SIG-M5 (cell line): ENCODE data around the gene RPL41.
A peak's percentile ranks its signal among the peaks of the same experiment; 100 is the strongest.
"Not testable (repeated sequence)": the region's sequence is repeated elsewhere in the genome, so short reads cannot be mapped to it uniquely, and the experiment has no call there.

Experiments used
- DNase-seq: peaks from one replicate; lab custom pipeline; 2025; lab: John Stamatoyannopoulos, UW

The RPL41 gene

DNA sequence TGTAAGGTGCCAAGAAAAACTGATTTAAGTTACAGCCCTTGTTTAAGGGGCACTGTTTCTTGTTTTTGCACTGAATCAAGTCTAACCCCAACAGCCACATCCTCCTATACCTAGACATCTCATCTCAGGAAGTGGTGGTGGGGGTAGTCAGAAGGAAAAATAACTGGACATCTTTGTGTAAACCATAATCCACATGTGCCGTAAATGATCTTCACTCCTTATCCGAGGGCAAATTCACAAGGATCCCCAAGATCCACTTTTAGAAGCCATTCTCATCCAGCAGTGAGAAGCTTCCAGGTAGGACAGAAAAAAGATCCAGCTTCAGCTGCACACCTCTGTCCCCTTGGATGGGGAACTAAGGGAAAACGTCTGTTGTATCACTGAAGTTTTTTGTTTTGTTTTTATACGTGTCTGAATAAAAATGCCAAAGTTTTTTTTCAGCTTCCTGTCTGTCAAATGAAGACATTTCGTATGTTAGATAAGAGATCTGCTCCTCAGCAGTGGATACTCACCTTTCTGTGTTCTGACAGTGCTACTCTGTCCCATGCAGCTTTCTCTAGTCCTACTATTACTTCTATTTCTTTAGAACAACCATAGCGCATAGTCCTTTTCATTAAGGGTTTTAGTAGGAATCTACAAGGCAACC is 13.2 kb upstream of the RPL41 start:
- no peak for DNase-seq

DNA sequence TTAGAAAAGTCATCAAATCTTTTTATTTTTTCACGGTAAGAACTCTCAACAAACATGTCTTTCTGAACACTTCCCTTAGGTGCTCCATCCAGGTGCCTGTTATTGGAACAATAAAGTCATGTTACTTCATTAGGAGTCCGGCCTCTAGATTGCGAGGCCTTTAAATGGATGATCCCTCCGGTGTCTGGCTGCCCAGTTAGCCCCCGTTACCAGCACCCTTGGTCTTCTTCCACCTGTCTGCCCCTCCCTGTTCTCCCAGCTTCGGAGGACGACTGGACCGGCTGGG is 12.7 kb upstream of the RPL41 start:
- DNase-seq, result no peak

DNA sequence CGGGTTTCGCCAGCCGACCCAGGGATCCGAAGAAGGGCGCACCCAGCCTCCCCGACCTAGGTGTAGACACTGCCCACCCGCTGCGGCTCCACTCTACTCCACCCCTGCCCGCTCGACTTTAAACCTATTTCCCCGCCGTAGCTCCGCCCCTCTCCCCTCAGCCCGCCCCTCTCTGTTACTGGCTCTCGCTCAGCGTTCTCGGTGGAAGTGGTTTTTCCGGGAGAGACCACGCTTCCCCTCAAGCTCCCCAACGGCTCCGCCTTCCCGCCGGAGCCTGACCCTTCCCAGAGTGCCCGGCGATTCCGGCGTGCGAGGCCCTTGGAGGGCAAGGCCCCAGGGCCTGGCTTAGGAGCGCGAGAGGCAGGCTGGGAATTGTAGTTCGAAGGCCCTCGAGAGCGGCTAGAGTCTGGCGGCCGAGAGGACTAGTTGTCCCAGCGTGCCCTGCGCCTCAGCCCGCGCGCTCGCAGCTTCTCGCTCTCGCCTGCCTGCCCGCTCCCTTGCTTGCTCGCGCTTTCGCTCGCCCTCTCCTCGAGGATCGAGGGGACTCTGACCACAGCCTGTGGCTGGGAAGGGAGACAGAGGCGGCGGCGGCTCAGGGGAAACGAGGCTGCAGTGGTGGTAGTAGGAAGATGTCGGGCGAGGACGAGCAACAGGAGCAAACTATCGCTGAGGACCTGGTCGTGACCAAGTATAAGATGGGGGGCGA is 12.2 kb upstream of the RPL41 start, which contains the start of gene PA2G4:
PA2G4 (plus strand) TSS at position 451 of the 706 bp plus-strand sequence; CDS start at position 630, 179 bp downstream.
- peak; percentile 98 for DNase-seq

DNA sequence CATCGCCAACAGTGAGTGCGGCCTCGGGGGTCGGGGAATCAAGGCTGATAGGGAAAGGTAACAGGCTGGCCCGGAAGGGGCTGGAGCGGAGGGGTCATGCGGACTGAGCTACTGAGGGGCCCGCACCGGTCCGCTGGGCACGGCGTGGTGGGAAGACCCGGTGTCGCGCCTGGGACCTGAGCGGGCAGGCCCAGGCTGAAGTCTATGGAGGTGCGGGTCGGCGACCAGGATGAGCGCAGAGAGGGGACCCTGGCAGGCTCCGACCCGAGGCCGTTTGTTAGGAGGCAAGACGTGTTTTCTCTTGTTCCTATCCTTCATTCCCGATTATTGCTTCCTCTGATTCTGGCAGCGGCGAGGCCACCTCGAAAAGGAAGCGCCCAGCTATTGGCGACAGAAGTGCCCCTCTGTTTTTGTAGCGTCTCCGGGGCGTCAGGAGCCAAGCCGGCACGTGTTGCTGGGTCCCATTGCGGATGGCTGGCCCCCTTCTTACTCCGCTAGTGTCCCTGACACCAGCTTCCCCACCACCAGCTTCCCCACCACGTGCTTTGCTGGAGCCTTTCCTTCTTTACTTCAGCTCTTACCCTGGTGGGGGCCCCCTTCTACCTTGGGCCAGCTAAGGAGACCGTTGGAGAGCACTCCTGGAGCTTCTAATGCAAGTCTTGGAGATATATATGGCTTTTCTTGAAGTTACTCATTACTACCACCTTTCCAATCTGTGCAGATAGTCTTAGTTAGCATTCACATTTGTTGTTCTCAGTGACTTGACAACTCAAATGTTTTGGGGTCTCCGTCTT is 11.4 kb upstream of the RPL41 start:
- no peak for DNase-seq

DNA sequence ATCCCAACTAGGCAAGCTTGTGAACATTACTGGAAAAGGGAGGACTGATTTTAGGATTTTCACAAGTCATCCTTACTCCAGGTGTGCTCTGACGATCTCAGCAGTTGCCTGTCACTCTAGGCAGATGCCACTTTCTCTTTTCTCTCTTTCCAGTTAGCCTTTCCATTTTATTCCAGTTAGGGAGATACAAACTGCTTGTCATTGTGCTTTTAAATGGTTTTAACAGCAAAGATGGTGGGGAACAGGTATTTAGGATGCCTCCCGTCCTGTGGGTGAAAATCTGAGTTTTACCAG is 10.9 kb upstream of the RPL41 start:
- no peak for DNase-seq

DNA sequence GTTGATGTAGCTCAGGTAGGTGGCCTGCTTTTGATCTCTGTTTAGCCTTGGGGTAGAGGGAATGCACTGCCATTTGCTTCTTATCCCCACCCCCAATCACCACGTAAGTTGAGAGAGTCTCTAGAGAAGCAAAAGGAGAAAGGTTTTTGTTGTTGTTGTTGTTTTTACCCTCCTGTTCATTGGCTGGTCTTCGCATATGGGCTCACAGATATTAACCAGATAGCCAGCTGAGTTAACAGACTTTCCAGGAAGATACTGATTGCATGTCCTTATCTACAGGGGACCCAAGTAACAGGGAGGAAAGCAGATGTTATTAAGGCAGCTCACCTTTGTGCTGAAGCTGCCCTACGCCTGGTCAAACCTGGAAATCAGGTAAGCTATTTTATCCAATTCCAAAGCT is 9.2 kb upstream of the RPL41 start:
- DNase-seq, result no peak

DNA sequence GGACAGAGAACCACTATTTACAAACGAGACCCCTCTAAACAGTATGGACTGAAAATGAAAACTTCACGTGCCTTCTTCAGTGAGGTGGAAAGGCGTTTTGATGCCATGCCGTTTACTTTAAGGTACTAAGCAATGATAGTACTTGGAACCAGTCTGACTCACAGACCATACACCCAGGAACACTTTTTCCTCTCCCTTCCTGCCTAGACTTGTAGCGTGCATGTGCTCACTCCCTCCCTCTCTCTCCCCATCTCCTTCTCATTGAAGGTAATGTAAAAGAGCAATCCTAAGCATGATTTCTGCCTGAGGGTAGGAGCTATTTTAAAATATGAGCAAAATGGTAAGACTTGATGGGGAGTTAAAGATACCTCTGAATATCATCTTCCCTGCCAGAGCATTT is 5.9 kb upstream of the RPL41 start:
- no peak for DNase-seq

DNA sequence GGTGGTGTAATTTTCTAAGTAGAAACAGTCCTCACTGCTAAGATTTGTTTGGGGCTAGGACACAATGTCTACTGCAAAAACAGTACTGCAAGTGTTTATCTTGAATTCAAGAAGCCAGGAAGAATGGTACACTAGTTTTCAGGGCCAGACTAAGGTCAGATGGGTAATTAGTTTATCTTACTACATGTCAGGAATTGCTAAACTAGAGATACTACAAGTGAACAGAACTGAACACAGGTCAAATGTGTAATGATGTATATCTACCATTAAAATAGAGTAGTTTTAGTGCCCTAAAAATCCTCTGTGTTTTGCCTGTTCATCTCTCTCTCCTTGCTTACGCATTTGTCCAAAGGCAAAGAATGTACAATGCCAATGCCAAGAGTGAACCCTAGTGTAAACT is 2.3 kb upstream of the RPL41 start:
- DNase-seq, result no peak

DNA sequence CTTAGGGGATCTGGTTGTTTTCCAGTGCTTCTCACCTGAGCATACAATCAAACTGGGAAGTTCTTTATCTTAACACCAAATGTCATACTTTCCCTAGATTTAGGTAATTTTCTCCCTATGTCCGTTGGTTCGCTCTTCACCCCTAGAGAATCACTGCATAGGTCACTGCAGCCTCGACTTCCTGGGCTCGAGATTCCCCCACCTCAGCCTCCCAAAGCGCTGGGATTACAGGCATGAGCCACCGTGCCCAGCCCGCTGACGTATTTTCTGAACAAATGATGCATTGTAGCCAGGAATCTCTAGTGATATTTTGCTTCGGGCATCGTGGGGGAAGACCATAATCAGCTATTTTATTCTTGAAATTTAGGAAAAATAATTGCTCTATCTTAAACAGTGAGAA is 1.1 kb upstream of the RPL41 start:
- DNase-seq, result no peak

DNA sequence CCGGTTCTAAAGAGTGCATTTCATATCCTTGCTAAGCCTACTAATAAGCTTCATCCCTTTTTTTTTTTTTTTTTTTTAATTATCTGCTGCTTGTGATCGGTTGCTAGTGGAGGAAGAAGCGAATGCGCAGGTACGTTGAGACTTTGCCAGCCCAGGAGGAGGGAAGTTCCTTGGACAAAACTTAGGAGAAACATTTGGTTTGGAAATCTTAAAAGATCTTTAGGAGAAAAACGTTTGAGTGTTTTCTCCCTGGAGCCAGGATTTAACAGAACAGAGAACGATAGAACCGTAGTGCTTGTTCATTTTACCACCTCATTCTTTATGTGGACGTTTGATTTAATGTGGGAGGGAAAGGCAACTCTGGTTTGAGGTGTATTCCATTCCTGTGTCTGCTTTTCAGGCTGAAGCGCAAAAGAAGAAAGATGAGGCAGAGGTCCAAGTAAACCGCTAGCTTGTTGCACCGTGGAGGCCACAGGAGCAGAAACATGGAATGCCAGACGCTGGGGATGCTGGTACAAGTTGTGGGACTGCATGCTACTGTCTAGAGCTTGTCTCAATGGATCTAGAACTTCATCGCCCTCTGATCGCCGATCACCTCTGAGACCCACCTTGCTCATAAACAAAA is 761 bp downstream of the RPL41 start:
- DNase-seq, result not testable (repeated sequence)

DNA sequence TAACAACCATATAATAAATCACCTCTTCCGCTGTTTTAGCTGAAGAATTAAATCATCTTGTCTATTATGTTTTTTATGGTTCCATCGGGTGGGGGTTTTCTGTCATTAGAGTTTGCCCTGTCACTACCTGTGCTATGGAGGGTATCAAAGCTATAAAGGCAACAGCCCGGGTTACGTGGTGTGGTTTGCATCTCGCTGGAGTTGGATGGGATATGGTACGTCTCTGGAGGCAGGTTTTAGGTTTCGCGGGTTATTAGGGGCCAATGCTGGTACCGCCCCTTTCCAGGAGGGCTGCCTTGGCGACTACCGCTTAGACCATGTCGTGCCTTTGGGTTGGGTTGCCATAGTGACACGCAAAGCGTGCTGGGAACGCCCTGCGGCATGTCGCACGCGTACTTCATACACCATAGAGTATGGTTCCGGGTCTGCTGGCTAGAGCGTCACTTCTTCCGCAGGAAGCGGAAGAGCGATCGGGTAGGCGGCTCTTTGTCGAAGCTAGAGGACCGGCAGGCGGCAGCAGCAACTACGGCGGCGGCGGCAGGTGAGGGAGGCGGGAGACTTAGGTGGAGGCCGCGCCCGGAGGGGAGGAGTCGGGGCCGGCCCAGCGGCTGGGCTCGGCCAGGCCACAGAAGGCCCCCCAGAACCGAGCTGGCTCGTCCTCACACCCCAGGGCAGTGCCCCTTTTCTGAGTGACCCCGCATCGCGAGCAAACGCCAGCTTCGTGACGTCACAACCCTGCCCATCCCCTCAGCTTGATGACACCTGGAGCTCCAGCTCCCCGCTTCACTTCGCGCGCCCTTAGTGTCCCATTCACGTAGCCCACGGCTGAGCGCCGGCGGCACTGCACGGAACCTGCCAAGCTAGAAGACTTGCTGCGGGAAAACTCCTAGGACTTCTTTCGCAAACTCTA is 1.6 kb downstream of the RPL41 start, which contains the start of gene ZC3H10:
ZC3H10 (plus strand) TSS at position 489 of the 910 bp plus-strand sequence. CDS start 2,297 bp downstream, outside the sequence.
- DNase-seq, result peak; percentile 97

DNA sequence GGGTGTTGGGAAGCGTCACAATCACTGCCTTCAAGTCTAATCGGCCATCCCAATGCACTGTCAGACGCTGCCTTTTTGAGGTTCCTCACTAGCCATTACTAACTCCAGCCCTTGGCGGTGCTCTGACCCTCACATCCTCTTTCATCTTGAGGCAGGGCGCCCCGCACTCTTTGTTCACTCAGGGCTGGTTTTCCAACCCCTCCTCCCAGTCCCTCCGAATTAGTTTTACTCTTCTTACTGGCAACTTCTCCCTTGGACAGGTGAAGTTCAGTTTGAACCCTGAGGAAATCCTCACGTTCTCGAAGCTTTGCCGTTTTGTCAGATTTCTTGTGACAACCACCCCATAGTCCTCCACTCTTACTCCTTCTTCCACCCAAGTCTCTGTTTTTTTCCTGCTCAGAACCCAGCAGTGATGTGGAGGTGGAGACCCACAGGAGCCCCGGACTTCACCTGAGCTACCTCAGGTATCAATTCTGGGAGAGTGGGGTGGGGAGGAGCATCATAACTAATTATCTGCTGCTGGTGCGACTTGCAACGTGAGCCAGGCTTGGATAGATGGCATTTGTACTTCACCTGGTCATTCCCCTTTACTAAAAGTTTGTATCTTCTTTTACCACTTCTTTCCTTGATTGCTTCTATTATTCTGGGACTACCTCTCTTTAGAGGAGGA is 2.4 kb downstream of the RPL41 start:
- no peak for DNase-seq

DNA sequence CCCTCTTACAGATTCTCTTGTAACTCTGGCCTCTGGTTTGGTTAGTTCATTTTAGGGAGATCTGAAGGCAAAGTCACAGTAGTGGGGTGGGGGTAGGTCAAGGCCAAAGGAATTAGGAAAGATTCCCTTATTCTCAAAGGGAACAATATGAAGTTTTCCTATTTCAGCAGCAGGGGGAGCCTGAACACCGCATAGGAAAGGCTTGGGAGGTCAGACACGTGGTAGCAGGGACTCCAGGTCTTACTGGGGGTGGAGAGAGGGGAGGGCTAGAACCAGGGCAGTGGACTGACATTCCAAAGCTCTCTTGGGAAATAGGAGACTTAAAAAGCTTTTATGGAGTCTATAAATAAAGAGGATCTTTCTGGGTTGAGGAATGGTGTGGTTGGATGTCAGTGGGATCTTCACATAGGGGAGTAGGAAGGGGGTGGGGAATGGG is 2.9 kb downstream of the RPL41 start:
- DNase-seq, result peak; percentile 15

DNA sequence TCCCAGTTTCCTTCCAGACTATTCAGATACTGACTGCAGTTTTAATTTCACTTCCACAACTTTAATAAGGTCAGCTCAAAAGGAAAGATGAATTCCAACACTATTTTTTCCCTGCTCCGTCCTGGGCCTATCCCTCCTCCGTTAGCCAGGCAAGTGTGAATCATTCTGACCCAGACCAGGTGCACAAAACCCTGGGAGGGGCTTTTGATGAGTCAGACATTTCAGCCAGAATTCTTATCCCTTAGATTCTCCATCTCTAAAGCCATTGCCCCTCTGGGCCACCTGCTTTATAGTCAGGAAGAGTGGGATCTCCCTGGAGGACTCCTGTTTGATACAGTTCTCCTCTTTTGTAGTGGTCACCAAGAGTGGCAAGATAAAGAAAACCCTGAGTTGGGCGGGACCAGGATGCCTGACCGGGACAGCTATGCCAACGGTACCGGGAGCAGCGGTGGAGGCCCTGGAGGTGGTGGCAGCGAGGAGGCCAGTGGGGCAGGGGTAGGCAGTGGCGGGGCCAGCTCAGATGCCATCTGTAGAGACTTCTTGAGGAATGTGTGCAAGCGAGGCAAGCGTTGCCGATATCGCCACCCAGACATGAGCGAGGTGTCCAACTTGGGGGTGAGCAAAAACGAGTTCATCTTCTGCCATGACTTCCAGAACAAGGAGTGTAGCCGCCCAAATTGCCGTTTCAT is 3.9 kb downstream of the RPL41 start:
- no peak for DNase-seq

DNA sequence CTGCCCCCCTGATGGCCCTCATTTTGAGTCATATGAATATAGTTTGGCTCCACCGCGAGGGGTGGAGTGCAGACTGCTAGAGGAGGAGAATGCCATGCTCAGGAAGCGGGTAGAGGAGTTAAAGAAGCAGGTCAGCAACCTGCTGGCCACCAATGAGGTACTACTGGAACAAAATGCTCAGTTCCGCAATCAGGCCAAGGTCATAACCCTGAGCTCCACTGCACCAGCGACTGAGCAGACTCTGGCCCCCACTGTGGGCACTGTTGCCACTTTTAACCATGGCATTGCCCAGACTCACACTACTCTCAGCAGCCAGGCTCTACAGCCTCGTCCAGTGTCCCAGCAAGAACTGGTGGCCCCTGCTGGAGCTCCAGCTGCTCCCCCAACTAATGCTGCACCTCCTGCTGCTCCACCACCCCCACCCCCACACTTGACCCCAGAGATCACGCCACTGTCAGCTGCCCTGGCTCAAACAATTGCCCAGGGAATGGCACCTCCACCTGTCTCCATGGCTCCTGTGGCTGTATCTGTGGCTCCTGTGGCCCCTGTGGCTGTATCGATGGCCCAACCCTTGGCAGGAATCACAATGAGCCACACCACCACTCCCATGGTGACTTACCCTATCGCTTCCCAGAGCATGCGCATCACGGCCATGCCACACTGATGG is 4.9 kb downstream of the RPL41 start:
- DNase-seq, result no peak

DNA sequence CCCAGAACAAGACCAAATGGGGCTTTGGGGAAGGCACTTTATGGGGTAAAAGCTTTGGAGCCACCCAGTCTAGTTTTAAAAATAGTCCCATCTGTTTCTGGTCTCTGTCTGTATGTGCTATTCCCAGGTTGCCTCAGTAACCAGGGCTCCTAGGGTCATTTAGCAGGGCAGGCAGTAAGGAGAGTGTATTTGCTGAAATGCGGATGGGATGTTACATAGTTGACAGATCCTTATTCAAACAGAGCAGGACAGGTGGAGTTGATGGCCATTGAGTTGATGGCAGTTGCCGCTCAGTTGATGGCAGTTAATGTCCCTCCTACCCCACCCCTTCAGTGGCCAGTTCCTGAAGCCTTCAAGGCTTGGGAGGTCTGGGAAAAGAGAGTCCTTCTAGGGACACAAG is 6.2 kb downstream of the RPL41 start:
- no peak for DNase-seq

DNA sequence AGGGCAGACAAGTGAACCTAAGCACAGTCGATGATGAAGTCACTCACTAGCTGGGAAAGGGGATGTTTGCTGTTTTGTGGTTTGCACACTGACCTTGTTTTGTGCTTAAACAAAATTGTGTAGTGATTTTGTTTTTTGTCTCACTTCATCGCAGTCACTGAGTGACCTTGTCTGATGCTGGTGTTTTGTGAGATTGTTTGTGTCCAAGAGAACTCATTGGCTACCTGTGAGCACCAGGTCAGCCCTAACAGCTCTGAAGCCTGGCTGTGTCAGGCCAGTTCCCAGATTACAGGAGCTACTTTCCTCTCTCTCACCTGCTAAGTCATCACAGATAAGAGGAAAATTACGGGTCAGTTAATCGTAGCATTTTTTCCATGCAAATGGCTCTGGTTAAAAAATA is 7.7 kb downstream of the RPL41 start:
- DNase-seq, result no peak

DNA sequence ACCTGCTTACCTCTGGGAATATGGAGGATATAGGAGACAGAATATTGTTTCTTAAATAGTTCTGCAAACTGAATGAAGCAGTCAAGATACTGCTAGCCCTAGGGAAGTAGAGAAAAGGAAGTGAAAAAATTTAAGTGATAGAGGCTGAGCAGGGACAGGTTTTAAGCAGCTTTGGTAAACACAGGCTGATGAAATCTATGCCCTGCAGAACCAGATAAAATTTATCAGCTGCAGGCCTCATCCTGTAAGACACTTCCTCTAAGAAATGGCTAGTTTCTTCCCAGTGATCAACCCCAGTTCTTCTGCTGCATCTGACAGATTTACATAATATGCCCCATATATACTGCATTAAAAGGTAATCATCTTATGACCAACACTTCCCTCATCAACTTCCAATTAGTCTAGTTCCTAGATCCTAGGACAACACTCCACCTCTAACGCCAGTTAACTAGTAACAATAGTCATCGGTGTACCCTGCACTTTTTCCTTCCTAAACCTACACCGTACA is 10.4 kb downstream of the RPL41 start:
- peak; percentile 89 for DNase-seq

DNA sequence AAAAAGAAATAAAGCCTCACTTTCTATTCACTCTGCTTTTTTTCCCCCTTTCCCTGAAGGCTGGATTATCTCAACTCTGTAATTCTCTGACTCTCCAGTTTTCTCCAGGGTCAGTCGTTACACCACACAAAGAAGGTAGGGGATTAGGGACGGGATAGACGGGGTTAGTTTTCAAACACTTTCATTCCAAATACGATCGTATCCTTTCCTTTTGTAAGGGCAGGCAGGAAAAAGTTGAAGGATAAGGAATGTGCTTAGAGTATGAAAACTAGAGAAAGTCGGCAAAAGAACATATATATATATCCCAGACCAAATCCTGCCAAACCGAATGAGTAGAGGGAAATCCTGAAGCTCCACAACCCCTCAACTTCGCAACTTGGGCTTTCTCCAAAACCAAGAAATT is 11.1 kb downstream of the RPL41 start:
- no peak for DNase-seq
